Neuronal stem cell (in vitro differentiated cells): ENCODE data around the gene CMTM7.

Experiments used
- DNase-seq: peaks from one replicate; pipeline ENCODE4 v3.0.0-alpha.2; 2013; ENCODE audit warnings: low spot score
- H2AFZ ChIP-seq: one replicate; pipeline ENCODE4 v1.6.1; 2013; ENCODE audit warnings: mild to moderate bottlenecking, low read length, inconsistent platforms
- H2AK5ac ChIP-seq: 2 replicates; pipeline ENCODE4 v1.6.1; 2013; ENCODE audit warnings: low read depth, mild to moderate bottlenecking, inconsistent platforms, low read length, moderate library complexity, mixed read lengths
- H2BK120ac ChIP-seq: 2 replicates; pipeline ENCODE4 v1.6.1; 2013; ENCODE audit warnings: low read depth, mild to moderate bottlenecking, inconsistent platforms, low read length, moderate library complexity, mixed read lengths
- H2BK12ac ChIP-seq: one replicate; pipeline ENCODE4 v1.6.1; 2013; ENCODE audit warnings: low read length, inconsistent platforms
- H2BK15ac ChIP-seq: 2 replicates; pipeline ENCODE4 v1.6.1; 2013; ENCODE audit warnings: mild to moderate bottlenecking, low read length, inconsistent platforms, mixed read lengths
- H2BK5ac ChIP-seq: one replicate; pipeline ENCODE4 v1.6.1; 2013; ENCODE audit warnings: inconsistent platforms, mild to moderate bottlenecking, low read length, moderate library complexity
- H3K14ac ChIP-seq: one replicate; pipeline ENCODE4 v1.6.1; 2013; ENCODE audit warnings: low read length, inconsistent platforms
- H3K18ac ChIP-seq: 2 replicates; pipeline ENCODE4 v1.6.1; 2013; ENCODE audit warnings: low read length, inconsistent platforms
- H3K23ac ChIP-seq: 2 replicates; pipeline ENCODE4 v1.6.1; 2013; ENCODE audit warnings: low read depth, mild to moderate bottlenecking, mixed read lengths, low read length, inconsistent platforms; ENCODE audit not compliant: poor library complexity
- H3K27ac ChIP-seq: replicated peaks from 3 replicates; pipeline ENCODE4 v1.5.1; 2013; ENCODE audit warnings: low read length, inconsistent platforms
- H3K27me3 ChIP-seq, 3 experiments: 2 replicates each; pipeline ENCODE4 v1.6.1; 2013; ENCODE audit warnings: low read length in 3 of 3, mild to moderate bottlenecking in 2 of 3, inconsistent platforms in 1 of 3, low read depth in 1 of 3, mixed read lengths in 1 of 3, moderate library complexity in 1 of 3; ENCODE audit not compliant: control insufficient read depth in 3 of 3, insufficient read depth in 3 of 3
- H3K36me3 ChIP-seq, 2 donors: replicated peaks in 1 of 2; 2 replicates each; pipeline ENCODE4 v1.6.1; 2013; ENCODE audit warnings: low read length in 2 of 2; ENCODE audit not compliant: control insufficient read depth in 2 of 2, insufficient read depth in 2 of 2
- H3K4ac ChIP-seq: 2 replicates; pipeline ENCODE4 v1.6.1; 2013; ENCODE audit warnings: inconsistent platforms, mild to moderate bottlenecking, low read length, moderate library complexity
- H3K4me1 ChIP-seq, 2 donors: 1 replicate in 1 of 2; 2 replicates in 1 of 2; pipeline ENCODE4 v1.6.1; 2013; ENCODE audit warnings: low read length in 2 of 2, low read depth in 1 of 2; ENCODE audit not compliant: control insufficient read depth in 2 of 2, insufficient read depth in 1 of 2
- H3K4me2 ChIP-seq: one replicate; pipeline ENCODE4 v1.6.1; 2013; ENCODE audit warnings: mild to moderate bottlenecking, low read length, inconsistent platforms; ENCODE audit not compliant: insufficient read depth, poor library complexity, severe bottlenecking
- H3K4me3 ChIP-seq, 2 donors: 2 replicates each; pipeline ENCODE4 v1.5.1; 2013; ENCODE audit warnings: low read length in 2 of 2, mild to moderate bottlenecking in 2 of 2, inconsistent platforms in 1 of 2, moderate library complexity in 1 of 2
- H3K79me1 ChIP-seq: one replicate; pipeline ENCODE4 v1.6.1; 2013; ENCODE audit warnings: low read depth, mild to moderate bottlenecking, inconsistent platforms, low read length, moderate library complexity
- H3K9ac ChIP-seq: one replicate; pipeline ENCODE4 v1.6.1; 2013; ENCODE audit warnings: mild to moderate bottlenecking, low read depth, low read length, inconsistent platforms; ENCODE audit not compliant: poor library complexity
- H3K9me3 ChIP-seq, 2 donors: replicated peaks in 1 of 2; 2 replicates each; pipeline versions ENCODE3 to v1.6.1; 2013; ENCODE audit warnings: low read length in 2 of 2, mild to moderate bottlenecking in 2 of 2, inconsistent platforms in 1 of 2, low read depth in 1 of 2, mixed read lengths in 1 of 2, moderate library complexity in 1 of 2; ENCODE audit not compliant: control insufficient read depth in 2 of 2, insufficient read depth in 1 of 2
- H4K8ac ChIP-seq: one replicate; pipeline ENCODE4 v1.6.1; 2013; ENCODE audit warnings: low read depth, mild to moderate bottlenecking, inconsistent platforms, low read length, moderate library complexity
- H4K91ac ChIP-seq: one replicate; pipeline ENCODE4 v1.6.1; 2013; ENCODE audit warnings: low read length, low read depth, mild to moderate bottlenecking, inconsistent platforms; ENCODE audit not compliant: poor library complexity
- WGBS, 2 donors: extraction: QIAGEN DNeasy Blood & Tissue Kit; methylation state at CpG; one replicate each; pipeline ENCODE4 v1.1.7; 2013; ENCODE audit warnings: missing lambda C conversion rate in 2 of 2, mixed read lengths in 1 of 2; ENCODE audit not compliant: insufficient read length in 2 of 2, insufficient replicate concordance in 1 of 2; ENCODE audit errors: extremely low coverage in 2 of 2; 5-methylcytosine and 5-hydroxymethylcytosine counted together

The CMTM7 gene

GRCh38 chr3:32392536-32393302 is 1.1 kb downstream of the CMTM7 start:
- Histone ChIP-seq H4K8ac (no peak overlapping the region), H3K27ac (no peak overlapping the region), H3K18ac (peak overlapping the region; percentile 95), H3K9me3 (no peaks in the 10 kb centered on the region), H3K4me2 (peak overlapping the region; percentile 89), H2BK5ac (no peak overlapping the region), H3K4ac (no peak overlapping the region), H2BK12ac (no peak overlapping the region), H4K91ac (no peak overlapping the region), H3K36me3 (peaks cover 0 to 8% of the 10 kb centered on the region in 2 donors), H3K23ac (peak overlapping the region; percentile 37), H2AFZ (peak overlapping the region; percentile 90), H3K4me1 (peaks cover 3 to 6% of the 10 kb centered on the region in 2 donors), H2BK15ac (peak overlapping the region; percentile 31), H3K27me3 (peaks cover 0 to 2% (median 0%) of the 10 kb centered on the region in 3 experiments), H2AK5ac (peak overlapping the region; percentile 4), H3K4me3 (peak overlapping the region; percentile 67 to 94), H3K14ac (peak overlapping the region; percentile 65), H3K9ac (peak overlapping the region; percentile 96), H3K79me1 (no peaks in the 10 kb centered on the region), H2BK120ac (no peak overlapping the region)
- no CpG with 5 or more reads among the region's 18 CpGs for WGBS, 2 donors
- no peak for DNase-seq

- Histone ChIP-seq H2BK15ac (no peak overlapping the region), H3K18ac (no peak overlapping the region), H3K4me3 (no peak overlapping the region), H3K36me3 (peaks cover 0 to 8% of the 10 kb centered on the region in 2 donors), H2BK5ac (no peak overlapping the region), H4K8ac (no peak overlapping the region), H3K9ac (no peak overlapping the region), H3K27ac (no peak overlapping the region), H2BK120ac (no peak overlapping the region), H3K27me3 (peaks cover 0 to 3% (median 0%) of the 10 kb centered on the region in 3 experiments), H3K9me3 (no peaks in the 10 kb centered on the region), H2AFZ (no peak overlapping the region), H3K4ac (no peak overlapping the region), H3K4me2 (no peak overlapping the region), H3K23ac (no peak overlapping the region), H2AK5ac (no peak overlapping the region), H3K14ac (no peak overlapping the region), H3K4me1 (peaks cover 6 to 11% of the 10 kb centered on the region in 2 donors), H2BK12ac (no peak overlapping the region), H3K79me1 (no peaks in the 10 kb centered on the region), H4K91ac (no peak overlapping the region)
- no CpG with 5 or more reads among the region's 2 CpGs for WGBS, 2 donors
- DNase-seq: no peak
Measured at GRCh38 chr3:32395496-32395895, 3.8 kb downstream of the CMTM7 start.

- WGBS, 2 donors: no CpG with 5 or more reads among the region's 2 CpGs
- DNase-seq: no peak
- peaks cover 0 to 3% (median 0%) of the 10 kb centered on the region in 3 experiments for H3K27me3 ChIP-seq
Measured at GRCh38 chr3:32397941-32398340, 6.3 kb downstream of the CMTM7 start.

GRCh38 chr3:32398531-32398930 is 6.9 kb downstream of the CMTM7 start:
- no peak overlapping the region for H3K18ac ChIP-seq
- peaks cover 6 to 14% of the 10 kb centered on the region in 2 donors for H3K4me1 ChIP-seq
- no peak overlapping the region for H3K27ac ChIP-seq
- no peak overlapping the region for H2BK12ac ChIP-seq
- H4K8ac ChIP-seq: no peak overlapping the region
- H3K36me3 ChIP-seq: peaks cover 0 to 8% of the 10 kb centered on the region in 2 donors
- no peak overlapping the region for H2BK5ac ChIP-seq
- H2BK15ac ChIP-seq: no peak overlapping the region
- no peak overlapping the region for H3K14ac ChIP-seq
- H3K9me3 ChIP-seq: no peaks in the 10 kb centered on the region
- H3K79me1 ChIP-seq: no peaks in the 10 kb centered on the region
- no CpG with 5 or more reads among the region's 10 CpGs for WGBS, 2 donors
- H3K9ac ChIP-seq: no peak overlapping the region
- no peak overlapping the region for H2AFZ ChIP-seq
- no peak overlapping the region for H2AK5ac ChIP-seq
- DNase-seq: no peak
- H3K27me3 ChIP-seq: peaks cover 0 to 3% (median 0%) of the 10 kb centered on the region in 3 experiments
- H2BK120ac ChIP-seq: no peak overlapping the region
- no peak overlapping the region for H3K23ac ChIP-seq
- H4K91ac ChIP-seq: no peak overlapping the region
- H3K4me2 ChIP-seq: no peak overlapping the region
- H3K4ac ChIP-seq: no peak overlapping the region
- no peak overlapping the region for H3K4me3 ChIP-seq

More at GRCh38 chr3:32397941-32398340, 6.3 kb downstream of the CMTM7 start:
- Histone ChIP-seq H3K4ac (no peak overlapping the region), H2BK5ac (no peak overlapping the region), H2AFZ (no peak overlapping the region), H3K14ac (no peak overlapping the region), H3K9ac (no peak overlapping the region), H2BK15ac (no peak overlapping the region), H3K36me3 (peaks cover 0 to 8% of the 10 kb centered on the region in 2 donors), H3K18ac (no peak overlapping the region), H2AK5ac (no peak overlapping the region), H3K4me3 (no peak overlapping the region), H3K23ac (no peak overlapping the region), H3K4me1 (peaks cover 7 to 16% of the 10 kb centered on the region in 2 donors), H3K4me2 (no peak overlapping the region), H4K91ac (no peak overlapping the region), H3K79me1 (no peaks in the 10 kb centered on the region), H2BK12ac (no peak overlapping the region), H3K9me3 (no peaks in the 10 kb centered on the region), H2BK120ac (no peak overlapping the region), H4K8ac (no peak overlapping the region), H3K27ac (no peak overlapping the region)
